SK-N-SH (cell line): ENCODE results near the gene NREP. TPM values are rescaled to one million over a fixed set of nuclear protein-coding genes. Genes with fewer than 3 reads are reported as not detected.

Experiments
- CTCF ChIA-PET: fragments of 300-600, 350-600 bp; formaldehyde crosslinking; extraction: SDS; loops from one replicate; lab custom pipeline; 2021; lab: Yijun Ruan, JAX
- POLR2A ChIA-PET: fragments of 350-600 bp; sonication (Branson Sonifier 250); formaldehyde crosslinking; extraction: SDS; loops from one replicate; lab custom pipeline; 2020; ENCODE audit warnings: antibody characterized with exemption, inconsistent platforms; lab: Yijun Ruan, JAX
- DNase-seq: peaks from one replicate; pipeline ENCODE4 v3.0.0; 2012
- H2AFZ ChIP-seq: fragments of 200-600 bp; sonication (generic); 2 replicates; pipeline ENCODE4 v1.8.1; 2016; ENCODE audit warnings: antibody characterized with exemption, mild to moderate bottlenecking, low read depth
- H3F3A ChIP-seq: fragments of 200-600 bp; sonication (generic); replicated peaks from 2 replicates; pipeline ENCODE3; 2016; ENCODE audit warnings: antibody characterized with exemption, mild to moderate bottlenecking; ENCODE audit not compliant: insufficient read depth
- H3K27ac ChIP-seq, 2 experiments: fragments of 200-500 bp in 1 of 2; fragments of 200-600 bp in 1 of 2; sonication (Bioruptor generic) in 1 of 2; sonication (generic), shearing (Covaris generic) in 1 of 2; 2 replicates each; pipeline versions ENCODE4 v1.5.1 to v1.6.1; 2014 to 2016; ENCODE audit warnings: low read depth in 2 of 2, inconsistent platforms in 1 of 2, low read length in 1 of 2, mild to moderate bottlenecking in 1 of 2, mixed read lengths in 1 of 2
- H3K27me3 ChIP-seq: fragments of 200-600 bp; sonication (generic), shearing (Covaris generic); 2 replicates; pipeline ENCODE4 v1.6.1; 2016; ENCODE audit warnings: mixed run types; ENCODE audit not compliant: insufficient read depth
- H3K36me3 ChIP-seq, 2 experiments: fragments of 200-500 bp in 1 of 2; fragments of 200-600 bp in 1 of 2; sonication (Bioruptor generic) in 1 of 2; sonication (generic) in 1 of 2; replicated peaks in 1 of 2; 2 replicates each; pipeline versions ENCODE3 to v1.5.1; 2014 to 2016; ENCODE audit warnings: low read length in 1 of 2, mild to moderate bottlenecking in 1 of 2; ENCODE audit not compliant: insufficient read depth in 2 of 2, control insufficient read depth in 1 of 2
- H3K4me1 ChIP-seq, 2 experiments: fragments of 200-500 bp in 1 of 2; fragments of 200-600 bp in 1 of 2; sonication (Bioruptor generic) in 1 of 2; sonication (generic), shearing (Covaris generic) in 1 of 2; 2 replicates each; pipeline versions ENCODE4 v1.5.1 to v1.6.1; 2014 to 2016; ENCODE audit warnings: low read depth in 1 of 2, low read length in 1 of 2, mixed run types in 1 of 2; ENCODE audit not compliant: insufficient read depth in 2 of 2, control insufficient read depth in 1 of 2
- H3K4me2 ChIP-seq: fragments of 200-600 bp; sonication (generic), shearing (Covaris generic); 2 replicates; pipeline ENCODE4 v1.6.1; 2017; ENCODE audit warnings: mixed run types
- H3K4me3 ChIP-seq, 2 experiments: fragments of 200-500 bp in 1 of 2; fragments of 200-600 bp in 1 of 2; sonication (Bioruptor generic) in 1 of 2; sonication (generic), shearing (Covaris generic) in 1 of 2; 2 replicates each; pipeline versions ENCODE4 v1.5.1 to v1.8.1; 2014 to 2016; ENCODE audit warnings: low read depth in 2 of 2, inconsistent platforms in 1 of 2, low read length in 1 of 2, mild to moderate bottlenecking in 1 of 2, mixed read lengths in 1 of 2, moderate library complexity in 1 of 2
- H3K79me2 ChIP-seq: fragments of 200-600 bp; sonication (generic); 2 replicates; pipeline ENCODE4 v1.8.1; 2017; ENCODE audit warnings: mild to moderate bottlenecking; ENCODE audit not compliant: insufficient read depth
- H3K9ac ChIP-seq: fragments of 200-600 bp; sonication (generic); 2 replicates; pipeline ENCODE4 v1.6.1; 2017; ENCODE audit warnings: mixed run types
- H3K9me2 ChIP-seq: fragments of 200-600 bp; sonication (generic); 2 replicates; pipeline ENCODE4 v1.6.1; 2017; ENCODE audit warnings: mixed run types
- H3K9me3 ChIP-seq: fragments of 200-600 bp; sonication (generic); 2 replicates; pipeline ENCODE4 v1.6.1; 2017; ENCODE audit warnings: mixed run types, mild to moderate bottlenecking, moderate library complexity
- H4K20me1 ChIP-seq: fragments of 200-600 bp; sonication (generic); 2 replicates; pipeline ENCODE4 v1.6.1; 2017; ENCODE audit warnings: mild to moderate bottlenecking, mixed run types; ENCODE audit not compliant: insufficient read depth
- CTCF ChIP-seq: fragments of 200-600 bp; sonication (generic); IDR thresholded peaks from 2 replicates; pipeline ENCODE4 v1.6.1; 2017; ENCODE audit warnings: antibody characterized with exemption, mild to moderate bottlenecking, moderate library complexity
- ELF1 ChIP-seq: IDR thresholded peaks from 2 replicates; pipeline ENCODE4 v1.4.0; 2012
- EZH2phosphoT487 ChIP-seq: fragments of 200-600 bp; sonication (generic); IDR thresholded peaks from 2 replicates; pipeline ENCODE4 v1.6.1; 2017; ENCODE audit warnings: low read depth, mixed run types, mild to moderate bottlenecking, antibody characterized with exemption, moderate library complexity, borderline replicate concordance
- FOXJ3 ChIP-seq: sonication (generic); formaldehyde crosslinking; IDR thresholded peaks from 2 replicates; pipeline ENCODE4 v1.5.1; 2020; ENCODE audit warnings: mild to moderate bottlenecking, missing genetic modification reagents
- GABPA ChIP-seq: IDR thresholded peaks from 2 replicates; pipeline ENCODE4 v1.4.0; 2012; ENCODE audit warnings: low read depth, mild to moderate bottlenecking
- IRF3 ChIP-seq: fragments of 150-350 bp; IDR thresholded peaks from 2 replicates; pipeline ENCODE4 v1.6.1; 2016; ENCODE audit warnings: mild to moderate bottlenecking, low read depth, low read length
- MAX ChIP-seq: IDR thresholded peaks from 2 replicates; pipeline ENCODE4 v1.4.0; 2012; ENCODE audit warnings: low read depth
- MEF2A ChIP-seq: IDR thresholded peaks from 2 replicates; pipeline ENCODE4 v1.4.0; 2012; ENCODE audit warnings: low read depth, borderline replicate concordance
- MXI1 ChIP-seq: IDR thresholded peaks from 2 replicates; pipeline ENCODE4 v1.6.1; 2012; ENCODE audit warnings: mild to moderate bottlenecking, low read depth, low read length, improper control_type of control experiment
- NFIC ChIP-seq: IDR thresholded peaks from 2 replicates; pipeline ENCODE4 v1.4.0; 2012; ENCODE audit warnings: borderline replicate concordance
- POLR2AphosphoS5 ChIP-seq: IDR thresholded peaks from 2 replicates; pipeline ENCODE4 v1.6.1; 2012; ENCODE audit warnings: low read depth, low read length
- REST ChIP-seq: IDR thresholded peaks from 2 replicates; pipeline ENCODE4 v1.6.1; 2012; ENCODE audit warnings: mild to moderate bottlenecking, low read depth, low read length, moderate library complexity
- RFX5 ChIP-seq: IDR thresholded peaks from 2 replicates; pipeline ENCODE4 v1.6.1; 2012; ENCODE audit warnings: mild to moderate bottlenecking, improper control_type of control experiment, low read length
- SMC3 ChIP-seq: IDR thresholded peaks from 2 replicates; pipeline ENCODE4 v1.6.1; 2012; ENCODE audit warnings: low read depth, low read length, improper control_type of control experiment
- TAF1 ChIP-seq: IDR thresholded peaks from 2 replicates; pipeline ENCODE4 v1.6.1; 2012; ENCODE audit warnings: low read depth, mild to moderate bottlenecking, low read length, moderate library complexity, borderline replicate concordance
- TCF12 ChIP-seq: IDR thresholded peaks from 2 replicates; pipeline ENCODE4 v1.4.0; 2012
- YY1 ChIP-seq: IDR thresholded peaks from 2 replicates; pipeline ENCODE4 v1.4.0; 2012; ENCODE audit warnings: low read depth, mild to moderate bottlenecking
- ZBTB33 ChIP-seq: IDR thresholded peaks from 2 replicates; pipeline ENCODE4 v1.4.0; 2012; ENCODE audit warnings: low read depth, borderline replicate concordance
- WGBS: methylation state at CpG from one replicate; pipeline ENCODE4 v1.1.6; 2017; ENCODE audit warnings: low lambda C conversion rate; 5-methylcytosine and 5-hydroxymethylcytosine counted together
- polyA plus RNA-seq, 3 experiments: library from polyadenylated mRNA; depleted of rRNA; stranded (reverse); fragments of >200 nt; gene quantifications; 2 replicates each; pipeline ENCODE4 v1.2.3, GENCODE V29; 2012
- TF ChIP-seq, protein P1 (sequence below): IDR thresholded peaks from 2 replicates; pipeline ENCODE4 v1.4.0; 2012; ENCODE audit warnings: low read depth, borderline replicate concordance

The NREP gene
- polyA plus RNA-seq, 1 of the 3 experiments (the other 2 are of a cell fraction): 94.4 TPM

- TF ChIP-seq EZH2phosphoT487 (no peak), MEF2A (no peak)
These were observed 75.4 kb downstream of the NREP start (continued) for GRCh38 chr5:111681414-111682120.

DNA sequence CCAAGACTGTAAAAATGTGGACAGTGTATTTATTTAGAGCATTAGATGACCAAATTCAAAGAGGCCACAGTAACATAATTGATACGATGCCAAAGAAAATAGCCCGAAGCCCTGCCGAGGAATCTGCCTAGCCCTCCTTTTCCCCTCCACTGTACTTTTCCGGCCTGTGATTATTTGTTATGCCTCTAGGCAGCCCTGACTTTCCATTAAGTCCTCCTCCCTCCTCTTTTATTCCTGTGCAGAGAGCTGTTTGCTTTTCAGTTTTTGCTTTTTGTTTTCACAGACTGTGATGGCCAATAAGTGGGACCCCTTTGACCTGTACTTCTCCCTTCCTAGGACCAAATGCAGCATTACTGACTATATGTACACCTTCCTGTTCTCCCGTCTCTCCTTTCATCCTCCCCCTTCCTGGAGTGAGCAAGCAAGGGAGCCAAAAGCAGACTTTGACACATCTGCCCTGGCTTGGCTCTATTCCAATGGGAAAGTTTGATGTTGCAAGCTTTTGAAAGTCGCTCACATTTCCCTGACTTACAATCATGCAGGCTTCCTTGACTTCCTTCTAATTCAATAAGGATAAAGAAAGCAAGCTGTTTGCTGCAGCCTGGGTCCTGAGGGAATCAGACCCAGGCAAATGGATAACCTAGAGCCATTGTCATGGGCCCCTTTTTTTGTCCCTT, 76.1 kb downstream of the NREP start:
- Histone ChIP-seq H3K4me3 (peak overlapping the region in 1 of 2 experiments; percentile 39; a peak in 2 of 4 replicates), H3K9ac (peak overlapping the region; percentile 47; the same call in 1 of the 2 replicates)
- POLR2A ChIA-PET: interaction anchor here (1.1 kb wide), 1 partner anchor 76 kb away, joined by 4 read pairs; the partner anchor contains the start of gene NREP
- TF ChIP-seq CTCF: no peak
- no peak; the same call in 1 of the 2 replicates for TF ChIP-seq POLR2AphosphoS5
- no peak for TF ChIP-seq EZH2phosphoT487
- peak; percentile 69 for TF ChIP-seq NFIC
- no peak for TF ChIP-seq MEF2A
- no peak for TF ChIP-seq YY1
- no peak for TF ChIP-seq TAF1
- TF ChIP-seq FOXJ3 (CRISPR knock-in tag): no peak
- TF ChIP-seq MAX: no peak
- TF ChIP-seq, protein P1, sequence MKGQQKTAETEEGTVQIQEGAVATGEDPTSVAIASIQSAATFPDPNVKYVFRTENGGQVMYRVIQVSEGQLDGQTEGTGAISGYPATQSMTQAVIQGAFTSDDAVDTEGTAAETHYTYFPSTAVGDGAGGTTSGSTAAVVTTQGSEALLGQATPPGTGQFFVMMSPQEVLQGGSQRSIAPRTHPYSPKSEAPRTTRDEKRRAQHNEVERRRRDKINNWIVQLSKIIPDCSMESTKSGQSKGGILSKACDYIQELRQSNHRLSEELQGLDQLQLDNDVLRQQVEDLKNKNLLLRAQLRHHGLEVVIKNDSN: no peak
- TF ChIP-seq IRF3: no peak
- TF ChIP-seq ZBTB33: no peak
- TF ChIP-seq TCF12: peak; percentile 62
- 0 out of 2 replicates have a peak, but pooled peaks have one; percentile 5 for TF ChIP-seq SMC3
- TF ChIP-seq REST: no peak
- TF ChIP-seq GABPA: no peak
- no peak for TF ChIP-seq ELF1
- TF ChIP-seq MXI1: peak; percentile 33
- no peak for TF ChIP-seq RFX5

More for the DNA sequence above, 76.1 kb downstream of the NREP start:
- Histone ChIP-seq H3K36me3 (no peaks in the 10 kb centered on the region), H3K27ac (peak overlapping the region; percentile 96 to 97), H3K4me2 (peak overlapping the region; percentile 60), H2AFZ (peak overlapping the region; percentile 73), H3K4me1 (peaks cover 23 to 27% of the 10 kb centered on the region in 2 experiments), H3K27me3 (no peaks in the 10 kb centered on the region), H3K79me2 (no peaks in the 10 kb centered on the region), H3K9me3 (no peaks in the 10 kb centered on the region), H3K9me2 (no peaks in the 10 kb centered on the region), H3F3A (peaks cover 19% of the 10 kb centered on the region), H4K20me1 (no peaks in the 10 kb centered on the region)
- WGBS: 2% methylated on average over 6 of the region's 6 CpGs
- peak; percentile 63 for DNase-seq
- CTCF ChIA-PET: interaction anchor here (1.9 kb wide), 1 partner anchor 9 kb away, joined by 5 read pairs; no protein-coding TSS in a partner anchor
